GM10248 (cell line): ENCODE measurements around the gene WSB2.

ENCODE experiments used
- CTCF ChIA-PET: fragments of 300-600 bp; sonication (Branson Sonifier 250); formaldehyde crosslinking; extraction: SDS; loops from one replicate; lab custom pipeline; 2021; ENCODE audit warnings: antibody characterized with exemption; lab: Yijun Ruan, JAX
- POLR2A ChIA-PET: fragments of 350-650 bp; sonication (Branson Sonifier 250); formaldehyde crosslinking; extraction: SDS; loops from one replicate; lab custom pipeline; 2020; ENCODE audit warnings: antibody characterized with exemption; lab: Yijun Ruan, JAX
- DNase-seq: peaks from one replicate; pipeline ENCODE4 v3.0.0; 2012; ENCODE audit errors: extremely low spot score
- TF ChIP-seq, protein P1 (sequence below): IDR thresholded peaks from 2 replicates; pipeline ENCODE4 v1.5.1; 2012; ENCODE audit warnings: mild to moderate bottlenecking, low read depth; ENCODE audit errors: extremely low read depth, missing control alignments, control extremely low read depth

WSB2 gene

DNA sequence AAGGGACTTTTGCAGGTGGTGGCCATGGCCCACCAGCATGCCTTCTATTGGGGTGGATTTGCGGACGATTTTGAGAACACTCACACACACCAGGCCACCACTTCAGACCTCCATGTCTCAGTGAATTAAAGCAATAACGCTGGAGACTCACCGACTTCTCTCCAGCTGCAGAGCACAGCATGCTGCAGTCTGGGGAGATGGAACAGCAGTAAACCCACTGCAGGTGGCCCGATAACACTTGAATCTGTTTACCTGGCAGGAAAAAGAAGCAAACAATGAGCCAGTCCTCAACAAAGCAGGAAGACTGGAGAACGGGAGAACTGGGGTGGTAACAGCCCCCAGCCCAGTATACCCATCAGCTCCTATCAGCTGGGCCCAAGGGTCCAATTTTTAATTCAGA is 22.8 kb downstream of the WSB2 start:
- no peak for DNase-seq
- POLR2A ChIA-PET, result interaction anchor here (0.6 kb wide), 1 partner anchor 108 kb away, joined by 6 read pairs; no protein-coding TSS in a partner anchor
- CTCF ChIA-PET, result no interaction called here
- TF ChIP-seq, protein P1, sequence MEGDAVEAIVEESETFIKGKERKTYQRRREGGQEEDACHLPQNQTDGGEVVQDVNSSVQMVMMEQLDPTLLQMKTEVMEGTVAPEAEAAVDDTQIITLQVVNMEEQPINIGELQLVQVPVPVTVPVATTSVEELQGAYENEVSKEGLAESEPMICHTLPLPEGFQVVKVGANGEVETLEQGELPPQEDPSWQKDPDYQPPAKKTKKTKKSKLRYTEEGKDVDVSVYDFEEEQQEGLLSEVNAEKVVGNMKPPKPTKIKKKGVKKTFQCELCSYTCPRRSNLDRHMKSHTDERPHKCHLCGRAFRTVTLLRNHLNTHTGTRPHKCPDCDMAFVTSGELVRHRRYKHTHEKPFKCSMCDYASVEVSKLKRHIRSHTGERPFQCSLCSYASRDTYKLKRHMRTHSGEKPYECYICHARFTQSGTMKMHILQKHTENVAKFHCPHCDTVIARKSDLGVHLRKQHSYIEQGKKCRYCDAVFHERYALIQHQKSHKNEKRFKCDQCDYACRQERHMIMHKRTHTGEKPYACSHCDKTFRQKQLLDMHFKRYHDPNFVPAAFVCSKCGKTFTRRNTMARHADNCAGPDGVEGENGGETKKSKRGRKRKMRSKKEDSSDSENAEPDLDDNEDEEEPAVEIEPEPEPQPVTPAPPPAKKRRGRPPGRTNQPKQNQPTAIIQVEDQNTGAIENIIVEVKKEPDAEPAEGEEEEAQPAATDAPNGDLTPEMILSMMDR, result no peak

DNA sequence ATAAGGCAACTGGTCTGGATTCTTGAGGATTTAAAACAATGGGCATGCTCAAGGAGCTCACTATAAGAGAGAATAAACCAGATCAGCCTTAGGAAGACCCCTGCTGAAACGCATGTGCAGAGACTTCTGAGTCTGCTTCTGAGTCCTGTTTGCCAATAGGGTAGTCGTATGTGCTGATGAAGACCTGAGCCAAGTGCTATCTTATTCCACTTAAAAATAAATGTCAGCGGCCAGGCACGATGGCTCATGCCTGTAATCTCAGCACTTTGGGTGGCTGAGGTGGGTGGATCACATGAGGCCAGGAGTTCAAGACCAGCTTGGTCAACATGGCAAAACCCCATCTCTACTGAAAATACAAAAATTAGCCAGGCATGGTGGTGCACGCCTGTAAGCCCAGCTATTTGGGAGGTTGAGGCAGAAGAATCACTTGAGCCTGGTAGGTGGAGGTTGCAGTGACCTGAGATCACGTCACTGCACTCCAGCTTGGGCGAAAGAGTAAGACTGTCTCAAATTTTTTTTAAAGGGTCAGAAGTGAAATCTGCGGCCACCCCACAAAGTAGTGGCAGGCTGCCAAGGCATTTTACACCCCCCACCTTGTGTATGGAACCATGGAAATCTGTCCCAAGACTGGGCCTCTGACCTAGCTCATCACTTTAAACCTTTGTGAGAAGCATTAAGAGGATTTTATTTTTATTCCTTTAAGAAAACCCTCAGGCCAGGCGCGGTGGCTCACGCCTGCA is 24.1 kb downstream of the WSB2 start:
- ChIA-PET CTCF (interaction anchor here (0.7 to 3.2 kb wide), 4 partner anchors 14 to 161 kb away, joined by 3 to 18 read pairs (median 8); no protein-coding TSS in a partner anchor), POLR2A (no interaction called here)
- TF ChIP-seq, protein P1, result no peak
- no peak for DNase-seq

DNA sequence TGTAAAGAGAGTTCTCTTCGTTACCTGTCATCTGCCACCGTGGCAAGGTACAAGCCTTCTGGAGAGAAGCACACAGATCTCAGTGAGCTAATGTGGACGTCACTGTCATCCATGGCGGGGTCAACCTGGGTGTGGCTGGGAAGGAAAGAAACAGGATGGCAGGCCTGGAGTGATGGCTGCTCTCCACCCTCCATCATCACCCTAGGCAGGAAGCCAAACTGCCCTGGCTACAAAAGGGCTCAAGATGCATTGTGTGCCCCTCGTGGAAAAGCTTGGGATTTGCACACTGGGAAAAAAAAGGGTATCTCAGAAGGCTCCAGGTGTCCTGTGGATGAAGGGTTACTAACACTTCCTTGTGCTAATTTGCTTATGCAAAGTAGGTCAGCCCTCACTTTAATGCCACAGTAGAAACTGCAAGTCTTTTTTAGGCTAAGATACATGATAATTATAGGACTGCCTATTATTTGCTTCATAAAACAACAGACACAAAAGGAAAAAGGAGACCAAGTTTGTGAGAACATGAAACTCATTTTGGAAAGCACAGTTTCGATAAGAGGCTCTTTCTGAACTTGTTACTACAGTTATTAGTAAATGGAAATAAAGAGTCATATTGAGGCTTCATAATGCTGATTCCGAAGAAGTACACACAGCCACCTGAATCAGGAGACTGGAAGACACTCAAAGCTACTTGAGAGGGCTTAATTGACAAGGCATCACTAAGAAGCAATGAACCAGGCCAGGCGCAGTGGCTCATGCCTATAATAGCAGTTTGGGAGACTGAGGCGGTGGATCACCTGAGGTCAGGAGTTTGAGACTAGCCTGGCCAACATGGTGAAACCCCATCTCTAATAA is 25.6 kb downstream of the WSB2 start:
- ChIA-PET CTCF (interaction anchor here (0.9 to 3.2 kb wide), 8 partner anchors 9 to 341 kb away, joined by 3 to 18 read pairs (median 5); partner anchors contain the start of gene SUDS3), POLR2A (no interaction called here)
- peak; percentile 67 for DNase-seq
- TF ChIP-seq, protein P1, result no peak

DNA sequence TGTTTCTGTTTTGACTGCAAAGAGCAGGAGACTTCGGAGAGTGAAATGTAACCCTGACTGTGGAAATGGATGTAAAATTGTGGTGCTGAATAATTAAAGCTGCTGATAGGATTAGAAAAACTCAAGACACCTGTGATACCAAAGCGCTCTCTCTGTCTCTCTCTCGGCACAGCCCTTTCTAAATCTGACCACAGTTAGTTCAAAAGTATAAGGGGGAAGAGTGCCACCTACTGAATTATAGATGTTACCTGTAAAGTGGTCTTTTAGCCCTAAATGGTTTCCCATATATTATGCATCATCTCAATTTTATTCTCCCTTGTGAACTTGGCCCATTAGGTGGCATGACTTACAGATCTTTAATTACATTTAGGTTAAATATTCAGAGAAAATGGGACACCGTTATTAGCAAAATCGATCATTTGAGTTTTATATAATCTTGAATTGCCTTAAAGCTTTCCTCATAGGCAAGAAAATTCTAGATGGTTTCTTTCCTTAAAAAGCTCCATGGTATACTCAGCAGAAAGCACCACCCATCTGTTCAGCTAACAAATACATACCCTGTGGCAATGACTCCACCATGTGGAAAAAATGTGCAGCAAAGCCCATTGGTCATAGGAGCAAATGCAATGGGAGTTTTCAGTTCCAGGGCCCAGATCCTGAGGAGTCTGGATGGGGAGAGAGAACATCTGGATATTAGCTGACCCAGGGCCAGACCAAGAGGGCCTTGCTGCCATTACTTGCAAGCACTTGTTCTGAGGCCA is 26.4 kb downstream of the WSB2 start:
- CTCF ChIA-PET, result interaction anchor here (0.9 to 3.2 kb wide), 8 partner anchors 10 to 342 kb away, joined by 3 to 18 read pairs (median 5); partner anchors contain the start of gene SUDS3
- POLR2A ChIA-PET, result no interaction called here
- TF ChIP-seq, protein P1, result peak; percentile 18
- no peak for DNase-seq

DNA sequence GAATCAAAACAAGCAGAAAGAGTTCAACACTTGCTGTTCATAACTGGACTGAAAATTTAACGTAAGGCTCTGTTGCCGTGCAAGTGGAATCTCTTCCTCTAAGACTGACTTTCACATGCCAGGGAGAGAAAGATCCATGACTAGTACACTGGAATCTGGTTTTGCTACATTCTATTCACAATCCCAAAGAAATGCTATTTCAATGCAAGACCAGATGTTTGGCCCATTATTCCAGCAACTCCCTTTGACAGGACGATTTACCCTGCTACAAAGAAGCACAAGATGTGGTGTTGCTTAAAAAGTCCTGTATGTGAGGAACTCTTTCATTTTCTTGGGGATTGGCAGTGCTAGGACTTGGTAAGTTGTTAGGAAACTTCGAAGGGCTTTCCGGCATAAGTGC is 27.1 kb downstream of the WSB2 start:
- TF ChIP-seq, protein P1, result no peak
- POLR2A ChIA-PET, result interaction anchor here (0.8 kb wide), 1 partner anchor 31 kb away, joined by 4 read pairs; no protein-coding TSS in a partner anchor
- CTCF ChIA-PET, result interaction anchor here (1.0 to 3.2 kb wide), 5 partner anchors 13 to 342 kb away, joined by 4 to 13 read pairs (median 6); partner anchors contain the start of gene SUDS3
- no peak for DNase-seq

DNA sequence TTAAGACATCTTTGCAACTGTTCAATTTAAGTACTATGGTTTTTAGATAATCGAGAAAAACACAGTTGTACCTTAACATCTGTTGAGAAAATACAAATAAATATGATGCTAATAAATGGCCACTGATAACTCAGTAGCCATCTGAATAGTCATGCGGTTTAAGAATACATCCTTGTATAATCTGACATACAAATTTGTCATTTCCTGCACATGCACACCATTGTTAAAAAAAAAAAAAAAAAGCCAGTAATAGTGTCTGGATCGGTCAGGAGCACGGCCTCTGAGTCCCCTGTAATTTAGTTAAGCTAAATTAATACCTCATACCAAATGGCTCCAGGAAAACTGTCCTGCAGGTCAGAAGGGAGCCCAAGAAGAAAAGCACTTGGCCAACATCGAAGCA is 27.7 kb downstream of the WSB2 start:
- TF ChIP-seq, protein P1, result no peak
- no peak for DNase-seq
- CTCF ChIA-PET, result interaction anchor here (1.2 to 2.8 kb wide), 3 partner anchors 13 to 158 kb away, joined by 4 to 10 read pairs (median 6); no protein-coding TSS in a partner anchor
- POLR2A ChIA-PET, result interaction anchor here (0.8 kb wide), 1 partner anchor 31 kb away, joined by 4 read pairs; no protein-coding TSS in a partner anchor
